SK-N-SH (cell line): Measurements from ENCODE around the gene EFHC1. TPM values are rescaled to one million over a fixed set of nuclear protein-coding genes. Genes with fewer than 3 reads are reported as not detected.
A peak's percentile ranks its signal among the peaks of the same experiment; 100 is the strongest.

Experiments used
- CTCF ChIA-PET: fragments of 300-600, 350-600 bp; formaldehyde crosslinking; extraction: SDS; loops from one replicate; lab custom pipeline; 2021; lab: Yijun Ruan, JAX
- POLR2A ChIA-PET: fragments of 350-600 bp; sonication (Branson Sonifier 250); formaldehyde crosslinking; extraction: SDS; loops from one replicate; lab custom pipeline; 2020; ENCODE audit warnings: antibody characterized with exemption, inconsistent platforms; lab: Yijun Ruan, JAX
- DNase-seq: peaks from one replicate; pipeline ENCODE4 v3.0.0; 2012
- H2AFZ ChIP-seq: fragments of 200-600 bp; sonication (generic); 2 replicates; pipeline ENCODE4 v1.8.1; 2016; ENCODE audit warnings: antibody characterized with exemption, mild to moderate bottlenecking, low read depth
- H3F3A ChIP-seq: fragments of 200-600 bp; sonication (generic); replicated peaks from 2 replicates; pipeline ENCODE3; 2016; ENCODE audit warnings: antibody characterized with exemption, mild to moderate bottlenecking; ENCODE audit not compliant: insufficient read depth
- H3K27ac ChIP-seq, 2 experiments: fragments of 200-500 bp in 1 of 2; fragments of 200-600 bp in 1 of 2; sonication (Bioruptor generic) in 1 of 2; sonication (generic), shearing (Covaris generic) in 1 of 2; 2 replicates each; pipeline versions ENCODE4 v1.5.1 to v1.6.1; 2014 to 2016; ENCODE audit warnings: low read depth in 2 of 2, inconsistent platforms in 1 of 2, low read length in 1 of 2, mild to moderate bottlenecking in 1 of 2, mixed read lengths in 1 of 2
- H3K27me3 ChIP-seq: fragments of 200-600 bp; sonication (generic), shearing (Covaris generic); 2 replicates; pipeline ENCODE4 v1.6.1; 2016; ENCODE audit warnings: mixed run types; ENCODE audit not compliant: insufficient read depth
- H3K36me3 ChIP-seq, 2 experiments: fragments of 200-500 bp in 1 of 2; fragments of 200-600 bp in 1 of 2; sonication (Bioruptor generic) in 1 of 2; sonication (generic) in 1 of 2; replicated peaks in 1 of 2; 2 replicates each; pipeline versions ENCODE3 to v1.5.1; 2014 to 2016; ENCODE audit warnings: low read length in 1 of 2, mild to moderate bottlenecking in 1 of 2; ENCODE audit not compliant: insufficient read depth in 2 of 2, control insufficient read depth in 1 of 2
- H3K4me1 ChIP-seq, 2 experiments: fragments of 200-500 bp in 1 of 2; fragments of 200-600 bp in 1 of 2; sonication (Bioruptor generic) in 1 of 2; sonication (generic), shearing (Covaris generic) in 1 of 2; 2 replicates each; pipeline versions ENCODE4 v1.5.1 to v1.6.1; 2014 to 2016; ENCODE audit warnings: low read depth in 1 of 2, low read length in 1 of 2, mixed run types in 1 of 2; ENCODE audit not compliant: insufficient read depth in 2 of 2, control insufficient read depth in 1 of 2
- H3K4me2 ChIP-seq: fragments of 200-600 bp; sonication (generic), shearing (Covaris generic); 2 replicates; pipeline ENCODE4 v1.6.1; 2017; ENCODE audit warnings: mixed run types
- H3K4me3 ChIP-seq, 2 experiments: fragments of 200-500 bp in 1 of 2; fragments of 200-600 bp in 1 of 2; sonication (Bioruptor generic) in 1 of 2; sonication (generic), shearing (Covaris generic) in 1 of 2; 2 replicates each; pipeline versions ENCODE4 v1.5.1 to v1.8.1; 2014 to 2016; ENCODE audit warnings: low read depth in 2 of 2, inconsistent platforms in 1 of 2, low read length in 1 of 2, mild to moderate bottlenecking in 1 of 2, mixed read lengths in 1 of 2, moderate library complexity in 1 of 2
- H3K79me2 ChIP-seq: fragments of 200-600 bp; sonication (generic); 2 replicates; pipeline ENCODE4 v1.8.1; 2017; ENCODE audit warnings: mild to moderate bottlenecking; ENCODE audit not compliant: insufficient read depth
- H3K9ac ChIP-seq: fragments of 200-600 bp; sonication (generic); 2 replicates; pipeline ENCODE4 v1.6.1; 2017; ENCODE audit warnings: mixed run types
- H3K9me2 ChIP-seq: fragments of 200-600 bp; sonication (generic); 2 replicates; pipeline ENCODE4 v1.6.1; 2017; ENCODE audit warnings: mixed run types
- H3K9me3 ChIP-seq: fragments of 200-600 bp; sonication (generic); 2 replicates; pipeline ENCODE4 v1.6.1; 2017; ENCODE audit warnings: mixed run types, mild to moderate bottlenecking, moderate library complexity
- H4K20me1 ChIP-seq: fragments of 200-600 bp; sonication (generic); 2 replicates; pipeline ENCODE4 v1.6.1; 2017; ENCODE audit warnings: mild to moderate bottlenecking, mixed run types; ENCODE audit not compliant: insufficient read depth
- CHD2 ChIP-seq: fragments of 150-350 bp; IDR thresholded peaks from 2 replicates; pipeline ENCODE4 v1.6.1; 2018; ENCODE audit warnings: low read length; ENCODE audit not compliant: partially characterized antibody
- CTCF ChIP-seq: fragments of 200-600 bp; sonication (generic); IDR thresholded peaks from 2 replicates; pipeline ENCODE4 v1.6.1; 2017; ENCODE audit warnings: antibody characterized with exemption, mild to moderate bottlenecking, moderate library complexity
- FOXJ3 ChIP-seq: sonication (generic); formaldehyde crosslinking; IDR thresholded peaks from 2 replicates; pipeline ENCODE4 v1.5.1; 2020; ENCODE audit warnings: mild to moderate bottlenecking, missing genetic modification reagents
- JUND ChIP-seq: IDR thresholded peaks from 2 replicates; pipeline ENCODE4 v1.4.0; 2012
- MAX ChIP-seq: IDR thresholded peaks from 2 replicates; pipeline ENCODE4 v1.4.0; 2012; ENCODE audit warnings: low read depth
- MXI1 ChIP-seq: IDR thresholded peaks from 2 replicates; pipeline ENCODE4 v1.6.1; 2012; ENCODE audit warnings: mild to moderate bottlenecking, low read depth, low read length, improper control_type of control experiment
- NFIC ChIP-seq: IDR thresholded peaks from 2 replicates; pipeline ENCODE4 v1.4.0; 2012; ENCODE audit warnings: borderline replicate concordance
- NRF1 ChIP-seq: IDR thresholded peaks from 2 replicates; pipeline ENCODE4 v1.6.1; 2012; ENCODE audit warnings: low read depth, mild to moderate bottlenecking, low read length
- REST ChIP-seq: IDR thresholded peaks from 2 replicates; pipeline ENCODE4 v1.6.1; 2012; ENCODE audit warnings: mild to moderate bottlenecking, low read depth, low read length, moderate library complexity
- RXRA ChIP-seq: IDR thresholded peaks from 2 replicates; pipeline ENCODE4 v1.4.0; 2012; ENCODE audit warnings: low read depth, mild to moderate bottlenecking, borderline replicate concordance
- TCF12 ChIP-seq: IDR thresholded peaks from 2 replicates; pipeline ENCODE4 v1.4.0; 2012
- USF2 ChIP-seq: fragments of 150-350 bp; IDR thresholded peaks from 2 replicates; pipeline ENCODE4 v1.6.1; 2017; ENCODE audit warnings: antibody characterized with exemption, low read length, low read depth, borderline replicate concordance
- ZBTB33 ChIP-seq: IDR thresholded peaks from 2 replicates; pipeline ENCODE4 v1.4.0; 2012; ENCODE audit warnings: low read depth, borderline replicate concordance
- WGBS: methylation state at CpG from one replicate; pipeline ENCODE4 v1.1.6; 2017; ENCODE audit warnings: low lambda C conversion rate; 5-methylcytosine and 5-hydroxymethylcytosine counted together
- polyA plus RNA-seq, 3 experiments: library from polyadenylated mRNA; depleted of rRNA; stranded (reverse); fragments of >200 nt; gene quantifications; 2 replicates each; pipeline ENCODE4 v1.2.3, GENCODE V29; 2012

The EFHC1 gene
- polyA plus RNA-seq, 1 of the 3 experiments (the other 2 are of a cell fraction) = 39.4 TPM

GRCh38 chr6:52400313-52401041 lies 19.7 kb upstream of the EFHC1 start (continued):
- TF ChIP-seq USF2 (no peak), NRF1 (no peak), ZBTB33 (no peak), CHD2 (no peak)

GRCh38 chr6:52403086-52403485 lies 17.1 kb upstream of the EFHC1 start:
- Histone ChIP-seq H3K27ac (peak overlapping the region in 1 of 2 experiments; percentile 44; a peak in 2 of 4 replicates), H2AFZ (no peak overlapping the region), H3K79me2 (no peaks in the 10 kb centered on the region), H3K4me3 (no peak overlapping the region), H3K9me3 (no peaks in the 10 kb centered on the region), H3K4me1 (peaks cover 6 to 11% of the 10 kb centered on the region in 2 experiments; a peak in 2 of 4 replicates), H3K27me3 (no peaks in the 10 kb centered on the region), H3K4me2 (no peak overlapping the region), H3K36me3 (peaks cover 0 to 3% of the 10 kb centered on the region in 2 experiments), H3F3A (peaks cover 17% of the 10 kb centered on the region), H4K20me1 (no peaks in the 10 kb centered on the region), H3K9ac (no peak overlapping the region), H3K9me2 (no peaks in the 10 kb centered on the region)
- ChIA-PET CTCF (interaction anchor here (1.4 to 10.0 kb wide), 5 partner anchors 13 to 195 kb away, joined by 3 to 119 read pairs (median 5); partner anchors contain the start of gene MCM3), POLR2A (no interaction called here)
- 97% methylated on average over 21 of the region's 26 CpGs for WGBS
- no peak for DNase-seq
- TF ChIP-seq MAX = no peak
- TF ChIP-seq NRF1 = no peak
- TF ChIP-seq REST = no peak
- TF ChIP-seq RXRA = no peak
- TF ChIP-seq NFIC = no peak
- TF ChIP-seq CTCF = no peak
- TF ChIP-seq TCF12 = no peak
- no peak for TF ChIP-seq JUND
- TF ChIP-seq FOXJ3 (CRISPR knock-in tag) = no peak
- TF ChIP-seq MXI1 = no peak
